NCI-H2029 treated with DMSO at 0.1 percent for 48 hours (cell line): ENCODE results near the gene CSF2.
A peak's percentile ranks its signal among the peaks of the same experiment; 100 is the strongest.

Experiments used
- DNase-seq: peaks from one replicate; lab custom pipeline; 2025; lab: John Stamatoyannopoulos, UW

The CSF2 gene

GRCh38 chr5:132054697-132055440 is 18.7 kb upstream of the CSF2 start:
- DNase-seq: no peak

DNA sequence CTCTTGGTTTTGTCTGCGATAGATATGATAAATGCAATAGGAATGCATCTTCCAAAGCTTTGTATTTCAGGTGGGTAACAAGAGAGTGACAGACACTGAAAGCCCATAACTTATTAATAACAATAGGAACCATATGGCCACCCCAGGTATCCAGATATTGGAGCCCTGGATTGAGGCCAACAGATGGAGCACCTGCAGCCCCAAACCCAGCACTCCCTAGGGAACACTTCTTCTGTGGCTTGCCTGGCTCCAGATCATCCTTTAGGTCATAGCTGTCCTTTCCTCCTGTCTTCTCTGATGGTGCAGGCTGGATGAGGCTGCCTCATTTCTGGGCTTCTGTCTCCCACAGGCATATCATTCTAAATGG is 18.2 kb upstream of the CSF2 start:
- no peak for DNase-seq

DNA sequence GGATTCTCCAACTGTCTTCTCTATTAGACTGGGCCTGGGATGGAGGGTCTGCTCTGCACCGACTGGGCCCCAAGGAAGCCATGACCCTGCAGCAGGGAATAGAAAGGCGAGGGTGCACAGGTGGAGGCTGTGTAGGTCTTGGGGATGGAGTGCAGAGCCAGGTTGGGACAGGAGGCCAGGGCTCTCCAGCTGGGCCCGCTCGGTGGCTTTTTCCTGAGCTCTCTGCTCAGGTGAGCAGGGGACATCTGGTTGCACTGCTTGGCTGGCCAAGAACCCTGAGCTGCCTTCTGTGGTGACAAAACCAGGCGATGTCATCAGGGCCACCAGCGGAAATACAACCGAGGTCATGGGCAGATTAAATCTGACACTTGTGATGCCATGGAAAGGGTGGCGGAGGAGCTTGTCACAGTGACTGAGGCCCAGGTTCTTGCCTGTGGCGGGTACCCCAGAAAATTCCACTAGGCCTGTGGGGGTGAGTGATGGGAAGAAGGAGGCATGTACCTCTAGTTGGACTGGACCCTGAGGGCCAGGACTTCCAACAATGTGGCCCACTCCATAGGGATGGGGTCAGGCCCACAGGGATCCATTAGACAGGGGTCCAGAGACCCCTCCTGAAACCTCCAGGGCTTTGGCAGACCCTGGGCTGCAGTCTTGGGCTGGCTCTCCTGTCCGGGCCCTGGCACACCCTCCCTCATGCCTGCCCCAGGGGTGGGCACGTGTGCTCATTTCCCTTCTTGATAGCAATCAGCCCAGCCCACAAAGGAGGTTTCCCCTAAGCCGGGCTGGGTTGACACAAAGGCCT is 17.6 kb upstream of the CSF2 start:
- DNase-seq: no peak

DNA sequence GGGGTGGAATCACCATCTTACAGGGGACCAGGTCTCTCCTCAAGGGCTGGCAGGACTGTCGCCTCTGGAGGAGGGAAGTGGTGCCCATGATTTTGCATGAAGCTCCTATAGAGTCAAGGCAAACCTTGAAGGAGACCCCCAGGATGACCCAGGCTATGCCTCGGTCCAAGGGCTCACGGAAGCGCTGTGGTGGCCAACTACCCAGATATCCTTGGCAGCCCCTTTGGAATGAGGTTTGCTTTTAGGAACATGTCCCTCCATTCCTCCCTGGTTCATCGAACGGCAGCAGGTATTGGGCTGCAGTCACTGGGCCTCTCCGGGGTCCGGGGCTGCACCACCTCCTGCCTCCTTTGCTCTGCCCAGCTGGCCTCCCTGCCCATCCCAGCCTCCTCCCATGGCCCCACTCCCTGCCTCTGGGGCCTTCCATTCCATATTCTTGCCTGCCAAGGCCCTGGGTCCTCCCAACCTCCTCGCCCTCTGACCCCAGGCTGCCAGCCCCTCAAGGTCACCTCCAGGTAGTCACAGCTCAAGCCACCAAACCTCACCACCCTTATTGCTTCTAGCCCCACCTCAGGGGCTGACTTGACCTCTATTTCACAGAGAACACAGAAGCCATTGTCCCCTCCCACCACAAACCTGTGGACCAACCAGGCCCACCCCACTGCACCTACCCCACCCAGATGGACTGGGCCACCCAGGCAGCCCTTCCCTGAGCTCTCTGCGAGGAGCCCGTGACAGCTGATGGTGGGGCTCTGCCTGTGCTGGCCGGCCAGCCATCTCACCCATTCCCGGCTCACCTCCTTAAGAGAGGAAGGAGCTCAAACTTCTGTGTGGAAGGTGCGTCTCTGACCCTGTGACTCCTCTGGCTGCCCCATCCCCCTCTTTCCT is 16.7 kb upstream of the CSF2 start:
- no peak for DNase-seq

DNA sequence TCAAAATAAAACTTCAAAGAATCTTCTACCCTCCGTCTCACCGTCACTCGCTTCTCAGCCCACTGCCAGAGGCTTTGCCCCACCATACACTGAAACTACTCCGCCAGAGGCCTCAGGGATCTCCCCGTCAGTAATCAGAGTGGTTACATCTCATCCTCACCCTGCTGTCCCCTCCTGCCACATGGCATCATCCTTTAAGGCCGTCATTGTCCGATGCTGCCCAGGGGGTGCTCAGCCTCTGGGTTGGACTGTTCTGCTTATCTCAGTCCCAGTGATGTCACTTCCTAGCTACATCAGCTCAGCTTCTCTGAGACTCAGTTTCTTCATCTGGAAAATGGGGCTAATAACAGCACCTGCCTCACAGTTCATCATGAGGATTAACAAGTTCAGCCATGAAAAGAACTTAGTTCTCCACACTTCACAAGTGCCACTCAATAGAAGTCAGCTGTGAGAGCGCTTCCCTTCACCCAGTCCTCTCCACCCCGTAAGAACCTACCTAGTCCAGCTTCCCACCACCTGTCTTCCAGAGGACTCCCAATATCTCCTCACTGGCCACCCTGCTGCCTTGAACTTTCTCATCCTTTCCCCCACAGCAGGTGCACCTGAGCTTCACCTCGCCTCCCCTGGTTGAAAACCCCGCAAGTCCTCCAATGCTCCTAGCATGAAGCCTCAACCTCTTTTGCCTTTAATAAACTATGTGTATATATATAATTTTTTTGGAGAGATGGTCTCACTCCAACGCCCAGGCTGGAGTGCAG is 15.9 kb upstream of the CSF2 start:
- DNase-seq: no peak

GRCh38 chr5:132058646-132059042 is 14.9 kb upstream of the CSF2 start:
- no peak for DNase-seq

- DNase-seq: no peak
Measured at GRCh38 chr5:132059043-132059695, 14.4 kb upstream of the CSF2 start.

GRCh38 chr5:132059696-132060500 is 13.7 kb upstream of the CSF2 start:
- no peak for DNase-seq

DNA sequence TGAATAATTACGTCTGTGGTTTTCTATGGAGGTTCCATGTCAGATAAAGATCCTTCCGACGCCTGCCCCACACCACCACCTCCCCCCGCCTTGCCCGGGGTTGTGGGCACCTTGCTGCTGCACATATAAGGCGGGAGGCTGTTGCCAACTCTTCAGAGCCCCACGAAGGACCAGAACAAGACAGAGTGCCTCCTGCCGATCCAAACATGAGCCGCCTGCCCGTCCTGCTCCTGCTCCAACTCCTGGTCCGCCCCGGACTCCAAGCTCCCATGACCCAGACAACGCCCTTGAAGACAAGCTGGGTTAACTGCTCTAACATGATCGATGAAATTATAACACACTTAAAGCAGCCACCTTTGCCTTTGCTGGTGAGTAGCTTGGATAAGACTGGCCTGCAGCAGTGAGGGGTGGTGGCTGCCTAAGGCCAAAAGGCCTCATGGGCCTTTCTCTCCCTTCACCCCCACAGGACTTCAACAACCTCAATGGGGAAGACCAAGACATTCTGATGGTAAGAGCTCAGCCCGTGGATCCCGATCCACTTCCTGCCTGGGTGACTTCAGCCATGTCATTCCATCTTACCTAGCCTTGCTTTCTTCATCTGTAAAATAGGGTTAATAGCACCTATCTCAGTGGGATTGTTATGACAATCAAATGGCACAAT is 13.0 kb upstream of the CSF2 start, which contains the start of gene IL3:
TSS of gene IL3 (plus strand) at position 155 of the 661 bp plus-strand sequence. CDS start at position 207, 52 bp downstream.
- no peak for DNase-seq

GRCh38 chr5:132063090-132063911 is 10.3 kb upstream of the CSF2 start:
- DNase-seq: no peak

- DNase-seq: no peak
Measured at GRCh38 chr5:132064140-132064539, 9.4 kb upstream of the CSF2 start.

DNA sequence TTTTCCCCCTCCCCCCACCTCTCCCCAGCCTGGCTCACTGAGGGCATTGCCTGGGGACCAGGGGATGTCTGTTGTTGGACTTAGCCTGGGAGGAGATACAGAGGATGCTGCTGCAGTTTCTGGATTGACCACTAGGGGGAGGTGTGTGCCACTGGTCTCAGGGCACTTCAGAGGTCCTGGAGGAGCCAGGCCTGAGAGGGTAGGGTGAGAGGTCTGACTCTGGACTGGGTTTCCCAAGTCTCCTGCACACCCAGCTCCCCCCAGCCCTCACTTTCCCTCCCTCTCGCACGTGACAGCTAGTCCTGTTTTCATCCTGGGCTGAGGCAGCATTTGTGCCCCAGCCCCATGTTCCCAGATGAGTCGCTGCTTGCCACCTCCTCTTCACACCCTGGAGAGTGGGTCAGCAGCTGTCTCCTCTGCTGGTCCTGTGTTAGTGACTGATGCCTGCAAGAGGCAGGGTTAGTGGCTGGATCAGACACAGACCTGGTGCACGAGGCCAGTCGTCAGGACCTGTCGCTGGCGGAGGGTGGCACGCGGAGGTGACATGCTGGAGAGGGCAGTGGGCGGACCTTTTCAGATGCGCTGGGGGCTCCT is 8.8 kb upstream of the CSF2 start:
- peak; percentile 72 for DNase-seq

- DNase-seq: peak; percentile 15
Measured at GRCh38 chr5:132065351-132065937, 8.1 kb upstream of the CSF2 start.

- no peak for DNase-seq
Measured at GRCh38 chr5:132065951-132066701, 7.5 kb upstream of the CSF2 start.

DNA sequence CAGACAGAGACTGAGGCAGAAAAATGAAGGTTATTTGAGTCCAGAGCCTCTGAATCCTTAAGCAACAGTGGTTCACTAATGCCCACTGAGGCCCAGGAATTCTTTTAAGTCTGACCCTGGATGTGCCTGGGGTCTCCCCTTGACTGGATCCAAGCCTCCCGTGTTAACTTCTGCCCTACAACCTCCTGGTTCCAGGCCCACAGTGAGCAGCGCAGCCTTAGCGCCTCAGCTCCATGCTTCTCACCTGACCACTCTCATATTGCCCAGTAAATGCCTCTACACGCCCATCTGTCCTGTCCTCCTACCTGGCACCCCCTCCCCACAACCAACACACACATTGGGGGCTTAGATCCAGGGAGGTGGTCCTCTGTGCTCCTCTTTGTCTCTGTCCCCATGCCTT is 6.7 kb upstream of the CSF2 start:
- no peak for DNase-seq

DNA sequence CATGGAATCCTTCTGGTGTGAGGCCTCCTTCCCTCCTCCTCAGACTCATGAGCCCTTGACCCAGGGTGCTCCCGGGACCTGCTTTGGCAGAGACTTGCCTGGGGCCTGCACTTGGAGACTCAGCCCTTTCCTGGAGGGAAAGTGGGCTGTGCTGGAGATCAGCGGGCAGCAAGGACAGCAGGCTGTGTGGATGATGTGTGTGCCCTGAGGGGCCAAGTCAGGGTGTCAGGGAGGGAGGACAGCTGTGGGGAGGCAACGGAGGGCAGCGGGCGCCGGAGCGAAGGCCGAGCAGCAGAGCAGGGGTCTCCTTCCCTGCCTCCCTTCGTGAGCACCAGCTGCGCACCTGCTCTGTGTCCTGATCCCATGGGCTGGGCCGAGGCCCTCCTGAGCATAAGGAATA is 6.1 kb upstream of the CSF2 start:
- DNase-seq: no peak
